HepG2 (cell line): ENCODE data around the gene PGAP3. TPM values are rescaled to one million over a fixed set of nuclear protein-coding genes. Genes with fewer than 3 reads are reported as not detected.

Experiments
- ATF7 ChIP-seq, 2 experiments: fragments of 450-650 bp in 1 of 2; sonication (generic) in 1 of 2; formaldehyde crosslinking in 1 of 2; IDR thresholded peaks; 2 replicates each; pipeline versions ENCODE4 v1.4.0 to v1.6.1; 2016 to 2020; ENCODE audit warnings: antibody characterized with exemption in 1 of 2, mild to moderate bottlenecking in 1 of 2, missing genetic modification reagents in 1 of 2
- KDM1A ChIP-seq: IDR thresholded peaks from 2 replicates; pipeline ENCODE4 v1.6.1; 2016; ENCODE audit warnings: missing compliant biosample characterization
- KDM5B ChIP-seq: sonication (generic); formaldehyde crosslinking; IDR thresholded peaks from 2 replicates; pipeline ENCODE4 v1.4.0; 2020; ENCODE audit warnings: missing genetic modification reagents, mild to moderate bottlenecking, borderline replicate concordance
- NONO ChIP-seq, 2 experiments: fragments of 450-650 bp in 1 of 2; sonication (generic) in 1 of 2; formaldehyde crosslinking in 1 of 2; IDR thresholded peaks in 1 of 2; conservative IDR thresholded peaks in 1 of 2; 2 replicates each; pipeline versions ENCODE4 v1.6.1 to v1.8.0; 2017 to 2022; ENCODE audit warnings: mild to moderate bottlenecking in 1 of 2, missing genetic modification reagents in 1 of 2, moderate library complexity in 1 of 2
- SIN3A ChIP-seq: IDR thresholded peaks from 2 replicates; pipeline ENCODE4 v1.6.1; 2011; ENCODE audit warnings: low read depth, mild to moderate bottlenecking, control low read depth, low read length, borderline replicate concordance
- SKI ChIP-seq: fragments of 450-650 bp; IDR thresholded peaks from one replicate; pipeline ENCODE4 v1.6.1; 2018; ENCODE audit warnings: mild to moderate bottlenecking; ENCODE audit not compliant: partially characterized antibody
- ZNF333 ChIP-seq: sonication (generic); formaldehyde crosslinking; IDR thresholded peaks from 2 replicates; pipeline ENCODE4 v1.4.0; 2020; ENCODE audit warnings: mild to moderate bottlenecking, missing genetic modification reagents, borderline replicate concordance
- ZNF484 ChIP-seq: sonication (generic); formaldehyde crosslinking; IDR thresholded peaks from 2 replicates; pipeline ENCODE4 v1.5.1; 2020; ENCODE audit warnings: mild to moderate bottlenecking, low read depth, missing genetic modification reagents, borderline replicate concordance
- ZNF703 ChIP-seq: sonication (generic); formaldehyde crosslinking; IDR thresholded peaks from 2 replicates; pipeline ENCODE4 v1.5.1; 2020; ENCODE audit warnings: missing genetic modification reagents, mild to moderate bottlenecking, moderate library complexity, borderline replicate concordance
- ZNF772 ChIP-seq: sonication (generic); formaldehyde crosslinking; IDR thresholded peaks from 2 replicates; pipeline ENCODE4 v1.5.0; 2020; ENCODE audit warnings: mild to moderate bottlenecking, missing genetic modification reagents
- ZSCAN25 ChIP-seq: sonication (generic); formaldehyde crosslinking; IDR thresholded peaks from 2 replicates; pipeline ENCODE4 v1.8.0; 2022; ENCODE audit warnings: mild to moderate bottlenecking, missing genetic modification reagents
- polyA plus RNA-seq, 8 experiments: library from polyadenylated mRNA; depleted of rRNA in 3 of 8; stranded (reverse) in 7 of 8; unstranded in 1 of 8; fragments of >200 nt; fragmentation: Illumina TruSeq in 4 of 8; extraction: Trizol in 4 of 8; gene quantifications; 2 replicates each; pipeline versions ENCODE4 v1.2.1 to v1.2.3, GENCODE V29; 2011 to 2016; ENCODE audit warnings: low read depth in 4 of 8, missing spikeins in 1 of 8, mixed read lengths in 1 of 8; ENCODE audit not compliant: insufficient read depth in 1 of 8
- total RNA-seq, 5 experiments: library from RNA; depleted of rRNA; stranded (reverse); fragments of >200 nt; fragmentation: Illumina TruSeq; extraction: Trizol; gene quantifications; 2 replicates each; pipeline ENCODE4 v1.2.3, GENCODE V29; 2016; ENCODE audit warnings: low read depth in 1 of 5
- TF ChIP-seq, protein P1 (sequence below): IDR thresholded peaks from 2 replicates; pipeline ENCODE4 v1.6.1; 2016; ENCODE audit warnings: mild to moderate bottlenecking
- TF ChIP-seq, protein P2 (sequence below): sonication (generic); formaldehyde crosslinking; IDR thresholded peaks from 2 replicates; pipeline ENCODE4 v1.5.0; 2020; ENCODE audit warnings: missing genetic modification reagents
- TF ChIP-seq, protein P3 (sequence below): sonication (generic); formaldehyde crosslinking; IDR thresholded peaks from 2 replicates; pipeline ENCODE4 v1.5.0; 2020; ENCODE audit warnings: mild to moderate bottlenecking, missing genetic modification reagents, borderline replicate concordance
- TF ChIP-seq, protein P4 (sequence below), 2 experiments: sonication (generic) in 1 of 2; formaldehyde crosslinking in 1 of 2; IDR thresholded peaks; 2 replicates each; pipeline versions ENCODE4 v1.4.0 to v1.6.1; 2016 to 2020; ENCODE audit warnings: borderline replicate concordance in 1 of 2, low read depth in 1 of 2, mild to moderate bottlenecking in 1 of 2, missing genetic modification reagents in 1 of 2
- TF ChIP-seq, protein P5 (sequence below): sonication (generic); formaldehyde crosslinking; IDR thresholded peaks from 2 replicates; pipeline ENCODE4 v1.8.1; 2022; ENCODE audit warnings: mild to moderate bottlenecking, missing genetic modification reagents

The PGAP3 gene
- total and polyA plus RNA-seq, 2 of the 13 experiments (the other 11 are each of a cell fraction or from before 2014, with no cell fraction given), result 11.9 to 14.6 TPM

DNA sequence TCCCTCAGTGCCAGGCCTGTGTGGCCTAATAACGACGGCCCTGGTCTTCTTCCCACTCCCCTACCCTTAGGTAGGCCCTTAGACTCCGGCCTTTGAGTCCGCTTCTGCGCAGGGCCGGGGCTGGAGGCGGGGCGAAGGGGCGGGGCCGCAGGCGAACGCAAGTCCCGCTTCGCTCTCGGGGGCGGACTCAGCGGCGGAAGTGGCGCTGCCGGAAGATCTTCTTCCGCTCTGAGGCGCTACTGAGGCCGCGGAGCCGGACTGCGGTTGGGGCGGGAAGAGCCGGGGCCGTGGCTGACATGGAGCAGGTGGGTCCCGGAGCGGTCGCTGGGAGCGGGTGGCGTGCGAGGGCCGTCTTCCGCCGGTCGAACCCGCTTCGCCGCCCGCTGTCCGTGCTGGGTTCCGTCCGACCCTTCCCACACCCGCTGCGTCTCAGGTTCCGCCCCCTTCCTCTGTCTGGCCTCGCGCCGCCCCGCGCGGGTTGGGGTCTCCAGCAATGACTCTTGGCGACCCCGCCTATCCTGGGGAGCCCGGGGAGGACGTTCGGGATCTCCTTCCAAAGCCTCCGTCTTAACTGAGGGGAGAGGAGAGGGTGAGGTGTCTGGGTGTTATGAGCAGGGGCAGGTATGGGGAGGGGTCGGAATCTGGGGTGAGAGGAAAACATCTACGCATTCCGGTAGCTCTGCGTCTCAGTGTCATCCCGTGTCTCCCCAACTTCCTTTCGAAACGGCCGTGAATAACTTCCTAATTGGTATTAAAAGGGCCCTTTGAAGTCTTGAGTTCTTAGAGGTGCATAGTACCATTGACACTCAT lies 50.7 kb downstream of the PGAP3 start, which contains the start of gene STARD3 (continued):
- TF ChIP-seq, protein P1, sequence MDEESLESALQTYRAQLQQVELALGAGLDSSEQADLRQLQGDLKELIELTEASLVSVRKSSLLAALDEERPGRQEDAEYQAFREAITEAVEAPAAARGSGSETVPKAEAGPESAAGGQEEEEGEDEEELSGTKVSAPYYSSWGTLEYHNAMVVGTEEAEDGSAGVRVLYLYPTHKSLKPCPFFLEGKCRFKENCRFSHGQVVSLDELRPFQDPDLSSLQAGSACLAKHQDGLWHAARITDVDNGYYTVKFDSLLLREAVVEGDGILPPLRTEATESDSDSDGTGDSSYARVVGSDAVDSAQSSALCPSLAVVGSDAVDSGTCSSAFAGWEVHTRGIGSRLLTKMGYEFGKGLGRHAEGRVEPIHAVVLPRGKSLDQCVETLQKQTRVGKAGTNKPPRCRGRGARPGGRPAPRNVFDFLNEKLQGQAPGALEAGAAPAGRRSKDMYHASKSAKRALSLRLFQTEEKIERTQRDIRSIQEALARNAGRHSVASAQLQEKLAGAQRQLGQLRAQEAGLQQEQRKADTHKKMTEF, result peak; percentile 87
- TF ChIP-seq, protein P2, sequence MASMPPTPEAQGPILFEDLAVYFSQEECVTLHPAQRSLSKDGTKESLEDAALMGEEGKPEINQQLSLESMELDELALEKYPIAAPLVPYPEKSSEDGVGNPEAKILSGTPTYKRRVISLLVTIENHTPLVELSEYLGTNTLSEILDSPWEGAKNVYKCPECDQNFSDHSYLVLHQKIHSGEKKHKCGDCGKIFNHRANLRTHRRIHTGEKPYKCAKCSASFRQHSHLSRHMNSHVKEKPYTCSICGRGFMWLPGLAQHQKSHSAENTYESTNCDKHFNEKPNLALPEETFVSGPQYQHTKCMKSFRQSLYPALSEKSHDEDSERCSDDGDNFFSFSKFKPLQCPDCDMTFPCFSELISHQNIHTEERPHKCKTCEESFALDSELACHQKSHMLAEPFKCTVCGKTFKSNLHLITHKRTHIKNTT (CRISPR knock-in tag), result no peak
- TF ChIP-seq NONO (IDR thresholded peaks at IDR 0.05) (no peak), NONO (CRISPR knock-in tag; conservative IDR thresholded peaks at IDR 0.05) (peak; percentile 72; the same call in 1 of the 2 replicates), ZNF703 (CRISPR knock-in tag) (peak; percentile 71; the same call in 1 of the 2 replicates), SKI (peak; percentile 22), KDM5B (CRISPR knock-in tag) (peak; percentile 84), ZNF772 (CRISPR knock-in tag) (peak; percentile 88; the same call in 1 of the 2 replicates), ZSCAN25 (CRISPR knock-in tag) (peak; percentile 74; the same call in 1 of the 2 replicates), KDM1A (CRISPR knock-in tag) (no peak), SIN3A (peak; percentile 33; the same call in 1 of the 2 replicates), ATF7 (IDR thresholded peaks at IDR 0.05) (no peak), ATF7 (CRISPR knock-in tag; IDR thresholded peaks at IDR 0.05) (peak; percentile 55; the same call in 1 of the 2 replicates), ZNF333 (CRISPR knock-in tag) (peak; percentile 91; the same call in 1 of the 2 replicates), ZNF484 (CRISPR knock-in tag) (peak; percentile 84; the same call in 1 of the 2 replicates)
- TF ChIP-seq, protein P3, sequence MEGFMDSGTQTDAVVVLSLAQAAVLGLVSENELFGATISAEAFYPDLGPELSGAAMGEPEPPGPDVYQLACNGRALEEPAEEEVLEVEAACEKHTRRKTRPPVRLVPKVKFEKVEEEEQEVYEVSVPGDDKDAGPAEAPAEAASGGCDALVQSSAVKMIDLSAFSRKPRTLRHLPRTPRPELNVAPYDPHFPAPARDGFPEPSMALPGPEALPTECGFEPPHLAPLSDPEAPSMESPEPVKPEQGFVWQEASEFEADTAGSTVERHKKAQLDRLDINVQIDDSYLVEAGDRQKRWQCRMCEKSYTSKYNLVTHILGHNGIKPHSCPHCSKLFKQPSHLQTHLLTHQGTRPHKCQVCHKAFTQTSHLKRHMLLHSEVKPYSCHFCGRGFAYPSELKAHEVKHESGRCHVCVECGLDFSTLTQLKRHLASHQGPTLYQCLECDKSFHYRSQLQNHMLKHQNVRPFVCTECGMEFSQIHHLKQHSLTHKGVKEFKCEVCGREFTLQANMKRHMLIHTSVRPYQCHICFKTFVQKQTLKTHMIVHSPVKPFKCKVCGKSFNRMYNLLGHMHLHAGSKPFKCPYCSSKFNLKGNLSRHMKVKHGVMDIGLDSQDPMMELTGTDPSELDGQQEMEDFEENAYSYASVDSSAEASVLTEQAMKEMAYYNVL, result peak; percentile 45; the same call in 1 of the 2 replicates
- TF ChIP-seq, protein P4, sequence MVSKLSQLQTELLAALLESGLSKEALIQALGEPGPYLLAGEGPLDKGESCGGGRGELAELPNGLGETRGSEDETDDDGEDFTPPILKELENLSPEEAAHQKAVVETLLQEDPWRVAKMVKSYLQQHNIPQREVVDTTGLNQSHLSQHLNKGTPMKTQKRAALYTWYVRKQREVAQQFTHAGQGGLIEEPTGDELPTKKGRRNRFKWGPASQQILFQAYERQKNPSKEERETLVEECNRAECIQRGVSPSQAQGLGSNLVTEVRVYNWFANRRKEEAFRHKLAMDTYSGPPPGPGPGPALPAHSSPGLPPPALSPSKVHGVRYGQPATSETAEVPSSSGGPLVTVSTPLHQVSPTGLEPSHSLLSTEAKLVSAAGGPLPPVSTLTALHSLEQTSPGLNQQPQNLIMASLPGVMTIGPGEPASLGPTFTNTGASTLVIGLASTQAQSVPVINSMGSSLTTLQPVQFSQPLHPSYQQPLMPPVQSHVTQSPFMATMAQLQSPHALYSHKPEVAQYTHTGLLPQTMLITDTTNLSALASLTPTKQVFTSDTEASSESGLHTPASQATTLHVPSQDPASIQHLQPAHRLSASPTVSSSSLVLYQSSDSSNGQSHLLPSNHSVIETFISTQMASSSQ (IDR thresholded peaks at IDR 0.05; ENCODE audit: low read depth), result no peak
- TF ChIP-seq, protein P4 (CRISPR knock-in tag; IDR thresholded peaks at IDR 0.05; ENCODE audit: borderline replicate concordance), result peak; percentile 81
- TF ChIP-seq, protein P5, sequence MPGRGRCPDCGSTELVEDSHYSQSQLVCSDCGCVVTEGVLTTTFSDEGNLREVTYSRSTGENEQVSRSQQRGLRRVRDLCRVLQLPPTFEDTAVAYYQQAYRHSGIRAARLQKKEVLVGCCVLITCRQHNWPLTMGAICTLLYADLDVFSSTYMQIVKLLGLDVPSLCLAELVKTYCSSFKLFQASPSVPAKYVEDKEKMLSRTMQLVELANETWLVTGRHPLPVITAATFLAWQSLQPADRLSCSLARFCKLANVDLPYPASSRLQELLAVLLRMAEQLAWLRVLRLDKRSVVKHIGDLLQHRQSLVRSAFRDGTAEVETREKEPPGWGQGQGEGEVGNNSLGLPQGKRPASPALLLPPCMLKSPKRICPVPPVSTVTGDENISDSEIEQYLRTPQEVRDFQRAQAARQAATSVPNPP (CRISPR knock-in tag), result 0 out of 2 replicates have a peak, but pooled peaks have one; percentile 28
